ENCODE data around the gene PDZD2.

- TF ChIP-seq CTCF (conservative IDR thresholded peaks at IDR 0.05; ENCODE audit: low read depth in 2 of 2) (no peak), POLR2AphosphoS5 (IDR thresholded peaks at IDR 0.05; ENCODE audit: low read depth) (no peak), EZH2 (IDR thresholded peaks at IDR 0.05; ENCODE audit: low read depth, unreplicated experiment) (no peak), ETS1 (IDR thresholded peaks at IDR 0.05) (no peak), CREB1 (CRISPR knock-in tag; IDR thresholded peaks at IDR 0.05; ENCODE audit: low read depth) (no peak), EZH2phosphoT487 (IDR thresholded peaks at IDR 0.05; ENCODE audit: unreplicated experiment) (no peak), ZNF331 (CRISPR knock-in tag; IDR thresholded peaks at IDR 0.05; ENCODE audit: low read depth) (no peak), NANOG (IDR thresholded peaks at IDR 0.05; ENCODE audit: borderline replicate concordance) (no peak), REST (IDR thresholded peaks at IDR 0.05; ENCODE audit: unreplicated experiment) (no peak), STAT1 (IDR thresholded peaks at IDR 0.05; ENCODE audit: unreplicated experiment) (no peak), JUNB (IDR thresholded peaks at IDR 0.05; ENCODE audit: unreplicated experiment) (no peak), ZNF114 (CRISPR knock-in tag; IDR thresholded peaks at IDR 0.05) (no peak)
These were observed 78.6 kb downstream of the PDZD2 start for GRCh38 chr5:31717561-31717960.

Measured in GM23338 (cell line).